Stimulated activated CD4-positive, alpha-beta T cell treated with anti-CD3 and anti-CD28 coated beads, Interleukin-15, amount 100 ng/mL, for 48 hours (primary cell): ENCODE results near the gene TRAP1.
"Not testable (repeated sequence)": the region's sequence is repeated elsewhere in the genome, so short reads cannot be mapped to it uniquely, and the experiment has no call there.

ENCODE experiments used
- DNase-seq, 2 donors: peaks; one replicate each; pipeline ENCODE4 v3.0.0-alpha.2; 2020; ENCODE audit warnings: low read depth in 2 of 2

TRAP1 gene

DNA sequence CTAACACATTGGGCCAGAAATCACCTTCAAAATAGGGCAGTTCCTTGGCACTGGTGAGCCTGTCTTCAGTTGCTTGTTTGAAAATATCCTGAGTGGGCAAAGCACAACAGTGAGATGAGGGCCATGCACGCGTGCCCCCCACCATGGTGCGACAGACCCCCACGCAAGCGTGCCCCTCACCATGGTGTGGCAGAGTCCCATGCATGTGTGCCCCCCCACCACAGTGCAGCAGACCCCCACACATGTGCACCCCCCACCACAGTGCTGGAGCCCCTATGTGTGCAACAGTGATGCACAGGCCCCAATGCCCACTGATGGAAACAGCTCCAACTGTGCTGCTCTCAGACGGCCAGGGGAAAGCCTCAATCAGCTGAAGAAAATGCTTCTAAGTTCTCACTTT, 18.8 kb upstream of the TRAP1 start:
- DNase-seq: no peak

DNA sequence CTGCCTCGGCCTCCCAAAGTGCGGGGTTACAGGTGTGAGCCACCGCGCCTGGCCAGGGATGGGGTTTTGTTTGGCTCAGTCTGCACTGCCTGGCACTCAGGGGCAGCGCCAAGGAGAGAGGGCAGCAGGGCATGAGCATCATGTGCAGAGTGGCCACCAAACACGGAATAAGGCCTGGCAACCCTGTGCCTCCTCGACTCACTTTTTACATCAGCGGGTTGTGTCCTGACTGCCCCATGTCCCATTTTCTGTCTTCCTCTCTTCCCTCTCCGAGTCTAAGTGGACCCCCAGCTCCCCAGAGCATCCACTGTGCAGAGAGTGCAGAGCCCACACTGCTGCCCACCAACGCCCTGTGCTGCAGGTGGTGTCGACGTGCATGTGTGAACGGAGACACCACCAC, 18.2 kb upstream of the TRAP1 start:
- no peak for DNase-seq

DNA sequence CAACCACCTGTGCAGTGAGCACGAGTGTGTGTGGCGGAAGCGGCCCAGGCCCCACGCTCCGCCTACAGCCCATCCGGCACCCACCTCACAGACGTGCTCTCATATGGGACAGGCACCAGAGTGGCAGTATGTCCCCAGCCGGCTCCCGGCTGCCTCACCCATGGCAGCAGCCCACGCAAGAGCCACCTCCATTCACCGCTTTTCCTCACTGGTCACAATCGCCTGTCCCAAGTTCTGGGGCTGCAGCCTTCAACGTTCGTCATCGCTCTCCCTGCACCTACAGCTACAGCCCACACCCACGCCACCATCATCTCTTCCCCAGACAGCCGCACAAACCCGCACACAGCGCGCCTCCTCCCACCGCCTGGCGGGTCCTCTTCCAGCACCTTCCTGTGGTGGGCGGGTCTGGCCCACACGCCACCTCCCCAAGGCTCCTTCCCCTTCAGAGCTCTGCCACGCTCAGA, 17.5 kb upstream of the TRAP1 start:
- DNase-seq: no peak

DNA sequence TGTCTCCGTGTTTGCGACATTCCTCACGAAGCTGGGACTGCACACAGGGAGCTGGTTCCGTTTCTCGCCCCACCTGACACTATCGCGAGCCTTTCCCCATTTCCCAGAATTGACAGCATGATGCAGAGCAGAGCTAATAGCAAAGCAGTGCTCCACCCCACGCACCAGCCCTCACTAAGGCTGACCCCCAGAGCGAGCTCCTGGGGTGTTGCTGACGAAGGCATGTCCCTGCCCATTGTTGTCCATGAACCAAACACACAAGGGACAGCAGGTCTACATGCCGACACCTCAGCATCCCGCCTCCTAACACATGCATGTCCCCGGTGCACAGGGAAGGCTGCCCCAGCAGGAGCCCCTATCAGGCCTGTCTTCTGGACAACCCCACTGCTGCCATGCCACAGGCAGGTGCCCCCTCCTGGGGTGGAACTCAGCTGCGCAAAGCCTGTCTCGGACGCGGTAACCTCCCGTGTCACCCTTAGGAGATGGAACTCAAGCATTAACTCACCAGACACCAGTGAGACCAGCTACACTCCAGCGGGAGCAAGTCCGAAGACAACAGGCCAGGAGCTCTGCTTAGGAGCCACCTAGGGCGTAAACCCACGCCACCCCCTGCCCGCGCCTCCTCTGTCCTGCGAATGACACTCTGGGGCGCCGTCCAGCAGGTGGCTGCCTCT, 16.9 kb upstream of the TRAP1 start:
- no peak for DNase-seq

DNA sequence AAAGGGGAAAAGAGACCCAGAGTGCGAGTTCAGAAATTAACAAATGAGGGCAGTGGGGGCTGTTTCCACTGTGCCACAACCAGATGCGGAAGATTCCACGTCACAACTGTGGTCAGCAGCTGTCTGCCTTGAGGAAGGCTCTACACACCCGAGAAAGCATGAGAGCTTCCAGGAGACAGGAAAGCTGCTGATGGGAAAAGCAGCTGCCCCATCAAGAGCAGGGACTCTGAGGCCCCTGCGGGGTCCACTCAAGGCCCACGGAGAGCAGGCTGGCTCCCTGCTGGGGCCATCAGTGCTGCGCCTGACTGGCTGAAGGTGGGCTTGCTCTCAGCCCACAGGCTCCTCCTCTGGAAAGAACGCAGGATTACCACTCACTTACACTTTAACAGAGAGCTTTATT, 14.8 kb upstream of the TRAP1 start:
- no peak for DNase-seq

DNA sequence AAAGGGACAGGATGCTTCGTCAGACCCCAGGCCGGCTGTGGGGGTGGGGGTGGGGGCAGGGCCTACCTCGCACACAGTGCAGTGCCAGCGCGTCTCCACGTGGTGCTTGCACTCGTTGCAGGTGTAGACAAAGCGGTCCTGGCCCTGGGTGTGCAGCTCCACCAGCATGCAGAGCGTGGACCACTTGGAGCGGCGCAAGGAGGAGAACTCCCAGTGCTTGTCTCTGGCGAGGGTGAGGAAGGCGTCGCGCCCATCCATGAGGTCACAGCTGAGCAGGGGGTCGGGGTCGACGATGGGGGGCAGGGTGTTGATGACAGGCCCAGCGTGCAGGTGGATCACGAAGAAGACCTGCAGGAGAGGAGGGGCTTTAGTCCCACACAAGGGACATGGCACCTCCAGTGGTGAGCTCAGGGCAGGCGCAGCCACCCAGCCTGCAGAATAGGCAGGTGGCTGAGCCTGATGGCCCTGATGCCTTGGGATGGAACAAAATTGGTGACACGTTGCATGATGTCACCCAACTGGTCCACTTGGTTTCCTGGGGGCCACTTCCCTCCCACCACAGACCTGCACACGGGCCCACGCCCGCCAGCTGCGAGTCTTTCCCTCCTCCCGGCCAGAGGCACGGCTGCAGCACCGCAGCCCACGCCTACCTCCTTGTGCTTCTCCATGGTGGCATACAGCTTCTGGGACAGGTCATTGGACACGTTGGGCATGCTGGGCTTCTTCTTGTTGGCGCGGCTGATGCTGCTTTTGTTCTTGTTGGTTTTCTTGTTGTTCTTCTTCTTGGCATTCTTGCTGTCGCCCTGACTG, 14.0 kb upstream of the TRAP1 start:
- DNase-seq: no peak

DNA sequence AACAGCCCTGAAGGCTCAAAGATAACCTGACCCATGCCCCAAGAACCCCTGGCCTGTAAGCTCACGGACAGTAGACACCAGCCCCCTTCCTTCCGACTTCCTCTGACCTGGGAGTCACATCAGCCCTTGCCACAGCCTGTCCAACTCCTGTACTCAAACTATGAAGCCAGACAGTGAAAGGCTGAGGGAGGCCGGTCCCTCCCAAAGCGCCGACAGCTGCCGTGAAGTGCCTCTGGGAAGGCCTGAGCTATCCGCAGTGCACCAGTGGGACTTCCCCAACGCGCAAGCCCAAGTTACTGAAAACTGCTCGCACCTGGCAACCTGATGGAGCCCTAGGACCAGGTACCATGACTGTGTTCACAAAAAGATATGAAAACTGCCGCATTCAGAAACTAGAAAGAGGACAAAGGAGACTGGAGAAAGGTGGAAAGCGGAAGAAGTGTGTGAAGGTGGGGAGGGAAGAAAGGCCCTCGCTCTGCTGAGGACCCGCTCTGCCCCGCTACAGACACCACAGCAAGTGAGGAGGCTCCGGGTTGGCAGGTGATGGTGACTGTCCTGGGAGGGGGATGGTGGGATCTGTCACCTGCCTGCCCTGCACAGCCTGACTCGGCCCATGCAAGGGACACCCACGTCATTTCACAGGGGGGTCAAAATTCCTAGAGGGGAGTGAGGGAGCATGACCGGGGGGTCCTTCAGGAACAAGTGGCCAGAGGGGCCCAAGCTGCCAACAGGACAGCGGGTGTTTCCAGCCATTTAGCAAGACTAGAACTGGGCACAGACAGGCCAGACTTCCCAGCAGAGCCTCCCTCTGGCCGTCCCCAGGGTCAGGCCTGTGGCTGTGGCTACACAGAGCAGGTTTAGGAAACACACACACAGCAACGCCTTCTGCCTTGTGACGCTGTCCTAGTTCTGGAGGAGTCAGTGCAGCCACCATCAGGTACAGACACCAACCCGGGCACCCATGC, 13.1 kb upstream of the TRAP1 start:
- no peak for DNase-seq

DNA sequence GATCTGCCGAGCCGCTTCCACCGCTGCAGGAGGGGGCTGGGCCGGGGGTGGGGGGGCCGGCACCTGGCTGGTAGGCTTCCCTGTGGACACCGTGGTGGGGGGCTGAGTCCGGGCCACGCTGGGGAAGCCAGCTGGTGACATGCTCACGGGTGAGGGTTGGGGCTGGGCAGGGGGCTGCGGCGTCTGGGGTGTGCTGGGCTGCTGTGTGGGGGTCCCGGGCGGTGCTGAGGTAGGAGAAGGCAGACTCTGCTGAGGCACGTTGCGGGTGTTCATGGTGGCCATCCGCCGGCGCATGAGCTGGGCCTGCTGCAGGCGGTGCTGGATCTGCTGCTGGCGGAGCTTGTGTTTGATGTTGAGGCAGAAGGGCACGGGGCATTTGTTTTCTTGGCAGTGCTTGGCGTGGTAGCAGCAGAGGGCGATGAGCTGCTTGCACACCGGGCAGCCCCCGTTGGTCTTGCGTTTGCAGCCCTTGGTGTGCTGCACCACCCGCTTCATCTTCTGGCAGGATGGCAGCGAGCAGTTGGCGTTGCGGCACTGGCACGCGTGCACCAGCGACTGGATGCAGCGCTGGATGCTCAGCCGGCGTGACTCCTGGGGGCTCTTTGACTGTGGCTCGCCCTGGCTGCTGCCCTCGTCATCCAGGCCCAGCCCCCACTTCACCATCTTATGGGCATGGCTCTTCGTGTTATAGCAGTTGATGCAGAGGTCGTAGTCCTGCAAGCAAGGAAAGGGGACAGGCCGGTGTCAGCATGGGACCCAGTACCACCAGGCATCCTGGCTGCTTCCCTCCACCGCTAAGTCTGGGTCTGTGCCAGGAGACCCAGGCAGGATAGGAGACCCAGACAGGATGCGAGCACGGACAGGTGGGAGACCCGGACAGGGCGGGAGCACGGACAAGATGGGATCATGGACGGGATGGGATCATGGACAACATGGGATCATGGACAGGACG, 12.1 kb upstream of the TRAP1 start:
- no peak for DNase-seq

DNA sequence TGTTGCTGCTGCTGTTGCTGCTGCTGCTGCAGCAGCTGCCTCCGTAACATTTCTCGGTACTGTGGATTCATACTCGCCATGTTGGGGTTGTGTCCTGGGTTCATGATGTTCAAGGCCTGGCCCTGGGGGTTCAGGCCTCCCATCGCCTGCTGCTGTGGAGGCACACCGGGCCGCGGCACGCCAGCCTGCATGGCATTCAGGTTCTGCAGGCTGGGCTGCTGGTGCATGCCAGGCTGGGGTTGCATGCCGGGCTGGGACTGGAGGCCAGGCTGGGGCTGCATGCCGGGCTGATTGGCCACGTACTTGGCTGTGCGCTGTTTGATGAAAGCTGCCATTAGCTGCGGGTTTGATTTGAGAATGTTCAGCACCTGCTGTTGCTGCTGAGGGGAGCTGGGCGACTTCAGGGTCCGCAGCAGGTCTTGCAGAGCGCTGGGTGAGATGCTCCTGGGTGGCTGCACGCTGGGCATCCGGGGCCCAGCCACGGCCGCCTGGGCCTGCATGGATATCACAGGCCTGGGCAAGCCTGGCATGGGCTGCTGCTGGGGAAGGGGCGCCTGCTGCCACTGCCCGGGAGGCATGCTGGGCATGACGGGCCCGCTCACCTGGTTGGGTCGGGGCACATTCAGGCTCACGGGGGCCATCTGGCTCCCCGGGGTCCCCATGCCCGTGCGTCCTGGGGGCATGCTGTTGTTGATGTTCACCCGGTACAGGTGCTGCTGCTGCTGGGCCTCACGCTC, 11.3 kb upstream of the TRAP1 start:
- no peak for DNase-seq

DNA sequence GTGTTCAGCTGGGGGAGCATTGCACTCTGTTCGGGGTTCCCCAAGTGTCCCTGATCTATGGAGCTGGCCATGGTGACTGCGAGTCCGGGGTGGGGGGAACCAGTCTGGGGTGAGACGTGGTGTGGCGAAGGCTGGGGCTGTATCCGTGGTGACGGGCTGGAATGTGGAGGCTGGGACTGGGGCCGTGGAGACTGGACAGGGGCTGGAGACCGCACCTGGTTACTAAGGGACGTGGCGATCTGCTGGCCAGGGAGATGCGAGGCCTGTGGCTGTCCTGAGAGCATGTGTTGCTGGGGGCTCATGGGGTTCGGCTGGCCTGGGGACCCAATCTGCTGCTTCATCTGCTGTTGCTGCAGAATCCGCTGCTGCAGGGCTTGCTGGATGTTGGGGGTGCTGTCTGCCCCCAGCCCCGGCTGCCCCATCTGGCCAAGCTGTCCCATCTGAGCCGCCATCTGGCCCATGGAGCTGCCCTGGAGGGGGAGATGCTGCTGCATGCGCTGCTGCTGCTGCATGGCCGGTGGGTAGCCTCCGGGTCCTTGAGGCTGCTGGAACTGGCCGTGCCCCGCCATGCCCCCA, 10.6 kb upstream of the TRAP1 start:
- no peak for DNase-seq

DNA sequence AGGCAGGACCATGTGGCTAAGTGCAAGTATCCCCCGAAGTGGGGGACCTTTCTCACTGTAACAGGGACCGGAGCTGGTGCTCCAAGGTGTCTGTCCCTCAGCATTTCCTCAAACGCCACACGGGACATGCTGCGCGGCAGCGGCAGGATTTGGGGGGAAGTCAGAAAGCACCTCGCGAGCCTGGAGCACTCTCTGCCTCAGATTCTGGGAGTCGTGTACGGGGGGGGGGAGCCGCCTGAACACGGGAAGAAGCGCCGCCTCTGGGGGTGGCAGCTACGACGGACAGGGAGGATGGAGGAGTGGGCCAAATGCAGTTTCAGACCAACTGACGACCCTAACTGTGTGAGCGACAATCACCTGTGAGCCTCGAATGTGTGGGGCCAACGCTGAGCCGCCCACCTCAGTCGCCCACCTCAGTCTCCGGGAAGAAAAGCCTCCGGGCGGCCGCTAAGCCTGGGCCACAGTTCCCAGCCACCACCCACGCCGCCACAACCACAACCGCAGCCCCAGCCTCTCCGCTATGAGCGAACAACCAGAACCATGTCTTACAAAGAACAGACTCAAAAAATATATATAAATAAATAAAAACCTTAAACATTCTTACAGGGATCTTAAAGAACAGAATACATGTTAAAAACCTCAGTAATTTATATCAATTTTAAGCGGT, 8.8 kb upstream of the TRAP1 start:
- DNase-seq: no peak

DNA sequence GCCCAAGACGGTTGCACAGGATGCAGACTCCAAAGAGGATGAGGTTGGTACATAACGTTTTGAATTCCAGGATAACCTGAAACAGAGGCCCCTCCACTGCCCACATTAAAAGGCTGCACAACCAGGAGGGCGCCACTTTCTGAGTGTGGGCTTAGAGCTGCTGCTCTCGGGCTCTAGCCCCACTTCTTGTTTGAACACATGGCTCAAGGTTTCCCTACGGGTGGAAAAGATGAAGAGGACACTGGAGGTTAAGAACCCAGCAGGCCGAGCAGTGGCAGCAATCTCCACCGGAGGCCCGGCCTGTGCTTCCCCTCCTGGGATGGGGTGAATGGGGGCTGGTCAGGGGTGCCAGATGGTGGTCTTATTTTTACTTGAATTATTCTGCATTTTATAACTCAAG, 8.0 kb upstream of the TRAP1 start:
- no peak for DNase-seq

DNA sequence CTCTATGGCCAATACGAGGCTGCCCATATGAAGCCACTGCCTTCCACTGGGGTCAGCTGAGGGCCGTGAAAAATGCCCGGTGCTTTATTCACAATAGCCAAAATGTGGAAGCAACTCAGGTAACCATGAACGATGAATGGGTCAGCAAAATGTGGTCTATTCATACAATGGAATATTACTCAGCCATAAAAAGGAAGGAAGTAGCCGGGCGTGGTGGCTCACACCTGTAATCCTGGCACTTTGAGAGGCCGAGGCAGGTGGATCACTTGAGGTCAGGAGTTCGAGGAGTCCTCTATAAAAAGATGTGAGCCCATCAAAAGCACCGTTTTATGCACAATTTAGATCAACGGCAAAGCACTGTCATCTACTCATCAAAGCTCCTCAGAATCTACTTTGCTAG, 5.2 kb upstream of the TRAP1 start:
- no peak for DNase-seq

DNA sequence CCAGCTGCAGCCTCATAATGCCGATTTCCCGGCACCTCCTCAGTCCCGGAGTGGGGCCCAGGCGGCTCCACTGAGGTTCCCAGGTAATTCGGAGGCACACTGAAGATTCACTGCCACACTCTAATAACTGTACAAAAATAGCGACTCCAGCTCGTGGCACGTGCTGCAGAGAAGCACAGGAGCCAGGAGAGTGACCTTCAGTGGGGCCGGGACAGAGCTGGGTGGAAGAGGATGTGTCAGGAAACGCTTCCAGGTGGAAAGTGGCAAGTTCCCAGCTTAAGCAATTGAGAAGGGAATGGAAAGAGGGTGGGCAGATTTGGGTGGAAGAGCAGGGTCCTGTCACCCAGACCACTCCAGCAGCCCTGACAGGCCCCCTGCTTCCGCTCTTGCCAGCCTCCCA, 3.1 kb upstream of the TRAP1 start:
- DNase-seq: no peak

DNA sequence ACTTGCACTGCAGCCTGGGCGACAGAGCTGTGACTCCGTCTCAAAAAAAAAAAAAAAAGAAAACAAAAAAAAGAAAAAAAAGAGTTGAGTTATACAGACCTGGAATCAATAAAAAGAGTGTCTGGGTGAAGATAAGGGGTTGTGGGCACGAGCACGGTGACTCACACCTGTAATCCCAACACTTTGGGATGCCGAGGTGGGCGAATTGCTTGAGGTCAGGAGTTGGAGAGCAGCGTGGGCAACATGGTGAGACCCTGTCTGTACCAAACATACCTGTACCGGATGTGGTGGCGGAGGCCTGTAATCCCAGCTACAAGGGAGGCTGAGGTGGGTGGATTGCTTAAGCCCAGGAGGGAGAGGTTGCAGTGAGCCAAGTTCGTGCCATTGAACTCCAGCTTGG, 1.3 kb upstream of the TRAP1 start:
- no peak for DNase-seq

DNA sequence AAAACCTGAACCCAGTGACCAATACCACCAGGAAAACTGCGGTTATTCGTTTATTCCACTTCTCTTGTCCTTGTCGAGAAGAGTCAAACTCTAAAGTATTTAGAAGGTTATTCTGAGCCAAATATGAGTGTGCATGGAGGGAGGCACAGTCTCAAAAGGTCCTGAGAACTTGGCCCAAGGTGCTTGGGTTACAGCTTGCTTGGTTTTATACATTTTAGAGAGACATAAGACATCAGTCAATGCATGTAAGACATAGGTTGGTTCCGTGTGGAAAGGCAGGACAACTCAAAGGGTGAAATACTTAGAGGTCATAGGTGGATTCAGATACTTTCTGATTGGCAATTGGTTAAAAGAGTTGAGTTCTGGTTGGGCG, 681 bp upstream of the TRAP1 start:
- no peak for DNase-seq

DNA sequence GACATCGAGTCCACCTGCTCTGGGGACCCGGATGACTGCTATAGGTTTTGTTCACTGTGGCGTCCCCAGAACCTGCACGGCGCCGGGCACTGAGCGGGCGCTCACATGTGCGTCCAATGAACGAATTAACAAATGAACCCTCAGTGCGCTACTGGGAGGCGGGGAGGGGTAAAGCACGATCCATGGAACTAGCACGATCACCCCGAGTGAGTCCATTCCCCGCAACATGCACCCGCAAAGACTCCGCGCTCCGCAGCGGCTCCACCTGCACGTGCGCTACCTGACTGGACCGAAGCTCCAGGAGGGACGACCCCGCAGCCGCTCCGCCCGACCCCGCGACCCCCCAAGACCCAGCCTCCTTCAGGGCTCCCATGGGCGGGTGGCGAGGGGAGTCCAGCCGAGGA, 491 bp downstream of the TRAP1 start:
- peak; percentile 15 to 24 for DNase-seq

DNA sequence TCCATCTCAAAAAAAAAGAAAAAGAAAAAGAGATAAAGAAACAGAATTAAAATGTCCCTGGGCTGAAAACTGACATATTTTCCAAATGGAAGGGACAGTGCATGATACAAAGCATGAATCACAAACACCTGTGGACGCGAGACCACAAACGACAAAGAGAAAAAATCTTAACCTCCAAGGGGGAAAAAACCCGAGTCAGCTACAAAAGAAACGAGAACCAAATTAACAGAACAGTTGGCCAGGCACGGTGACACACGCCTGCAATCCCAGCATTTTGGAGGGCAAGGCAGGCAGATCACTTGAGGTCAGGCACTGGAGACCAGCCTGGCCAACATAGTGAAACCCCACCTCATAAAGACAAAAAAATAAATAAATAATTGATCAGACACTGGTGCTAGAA, 1.9 kb downstream of the TRAP1 start:
- DNase-seq: no peak

DNA sequence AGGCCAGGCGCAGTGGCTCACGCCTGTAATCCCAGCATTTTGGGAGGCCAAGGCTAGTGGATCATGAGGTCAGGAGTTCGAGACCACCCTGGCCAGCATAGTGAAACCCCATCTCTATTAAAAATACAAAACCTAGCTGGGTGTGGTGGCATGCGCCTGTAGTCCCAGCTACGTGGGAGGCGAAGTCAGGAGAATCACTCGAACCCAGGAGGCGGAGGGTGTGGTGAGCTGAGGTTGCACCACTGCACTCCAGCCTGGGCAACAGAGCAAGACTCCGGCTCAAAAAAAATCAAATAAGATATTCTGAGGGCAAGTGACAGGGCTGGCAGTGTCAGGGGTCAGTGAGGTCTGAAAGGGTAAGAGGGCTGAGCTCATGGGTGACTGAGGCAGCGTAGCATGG, 2.9 kb downstream of the TRAP1 start:
- not testable (repeated sequence) for DNase-seq
